Prostate gland (tissue), 2 donors: Measurements from ENCODE around the gene CIDEA.
"Not testable (repeated sequence)": the region's sequence is repeated elsewhere in the genome, so short reads cannot be mapped to it uniquely, and the experiment has no call there.

ENCODE experiments used
- CTCF ChIP-seq, 4 experiments: fragments of 200-600 bp in 2 of 4; fragments of 450-650 bp in 2 of 4; sonication (generic) in 2 of 4; IDR thresholded peaks; 1 replicate in 3 of 4; 2 replicates in 1 of 4; pipeline ENCODE4 v1.5.1; 2016 to 2019; ENCODE audit warnings: antibody characterized with exemption in 4 of 4, mild to moderate bottlenecking in 2 of 4, moderate library complexity in 2 of 4
- POLR2A ChIP-seq: fragments of 450-650 bp; IDR thresholded peaks from one replicate; pipeline ENCODE4 v1.6.1; 2016; ENCODE audit warnings: antibody characterized with exemption, mild to moderate bottlenecking
- POLR2AphosphoS5 ChIP-seq: sonication (generic); formaldehyde crosslinking; IDR thresholded peaks from one replicate; pipeline ENCODE4 v1.6.1; 2017; ENCODE audit warnings: antibody characterized with exemption

- TF ChIP-seq POLR2AphosphoS5; POLR2A; CTCF (IDR thresholded peaks at IDR 0.05): not testable (repeated sequence)
These were observed 25.9 kb upstream of the CIDEA start for GRCh38 chr18:12228308-12228707.
